ENCODE data around the gene EXOC6B.

EXOC6B gene

DNA sequence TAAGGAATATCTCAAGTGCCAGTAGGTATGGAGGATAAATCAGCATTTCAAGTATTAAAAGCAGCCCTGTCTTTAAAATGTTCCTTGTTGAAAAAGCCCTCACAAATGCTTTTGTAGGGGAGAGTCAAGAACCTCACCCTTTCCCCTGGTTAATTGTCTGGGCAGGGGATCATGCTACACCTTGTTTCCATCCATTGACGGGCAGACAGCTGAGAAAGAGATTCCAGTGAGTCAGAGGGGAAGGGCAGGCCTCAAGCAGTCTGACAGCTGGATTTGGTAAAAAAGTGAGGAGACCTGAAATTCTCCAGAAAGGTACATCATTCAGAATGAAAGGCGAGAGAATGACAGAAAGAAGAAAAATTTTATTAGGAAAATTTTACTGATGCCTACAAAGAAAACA, 475.0 kb downstream of the EXOC6B start:
- TF ChIP-seq, protein P1, sequence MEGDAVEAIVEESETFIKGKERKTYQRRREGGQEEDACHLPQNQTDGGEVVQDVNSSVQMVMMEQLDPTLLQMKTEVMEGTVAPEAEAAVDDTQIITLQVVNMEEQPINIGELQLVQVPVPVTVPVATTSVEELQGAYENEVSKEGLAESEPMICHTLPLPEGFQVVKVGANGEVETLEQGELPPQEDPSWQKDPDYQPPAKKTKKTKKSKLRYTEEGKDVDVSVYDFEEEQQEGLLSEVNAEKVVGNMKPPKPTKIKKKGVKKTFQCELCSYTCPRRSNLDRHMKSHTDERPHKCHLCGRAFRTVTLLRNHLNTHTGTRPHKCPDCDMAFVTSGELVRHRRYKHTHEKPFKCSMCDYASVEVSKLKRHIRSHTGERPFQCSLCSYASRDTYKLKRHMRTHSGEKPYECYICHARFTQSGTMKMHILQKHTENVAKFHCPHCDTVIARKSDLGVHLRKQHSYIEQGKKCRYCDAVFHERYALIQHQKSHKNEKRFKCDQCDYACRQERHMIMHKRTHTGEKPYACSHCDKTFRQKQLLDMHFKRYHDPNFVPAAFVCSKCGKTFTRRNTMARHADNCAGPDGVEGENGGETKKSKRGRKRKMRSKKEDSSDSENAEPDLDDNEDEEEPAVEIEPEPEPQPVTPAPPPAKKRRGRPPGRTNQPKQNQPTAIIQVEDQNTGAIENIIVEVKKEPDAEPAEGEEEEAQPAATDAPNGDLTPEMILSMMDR (conservative IDR thresholded peaks at IDR 0.05; ENCODE audit: low read length) = no peak
- DNase-seq (ENCODE audit: low read depth) = no peak
- H3K4me3 ChIP-seq (ENCODE audit: low read length) = no peak overlapping the region

DNA sequence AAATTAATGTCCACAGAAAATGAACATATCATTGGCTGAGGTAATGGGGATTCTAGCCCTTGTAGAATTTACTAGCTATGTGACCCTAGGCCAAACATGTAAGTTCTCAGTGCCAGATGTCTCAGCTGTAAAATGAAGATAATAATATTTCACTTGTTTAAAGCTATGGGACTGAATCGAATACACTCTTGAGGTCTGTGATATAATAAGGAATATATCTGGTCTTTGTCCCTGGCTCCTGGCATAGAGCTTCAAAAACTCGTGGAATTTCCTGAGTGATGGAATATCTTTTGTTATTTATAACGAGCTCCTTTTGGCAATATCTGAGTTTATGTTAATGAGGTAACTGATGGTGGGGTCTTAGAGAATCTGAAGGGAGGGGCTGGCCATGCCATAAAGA, 476.8 kb downstream of the EXOC6B start:
- no peak for DNase-seq (ENCODE audit: low read depth)
- H3K4me3 ChIP-seq (ENCODE audit: low read length) = no peak overlapping the region
- TF ChIP-seq, protein P1 (conservative IDR thresholded peaks at IDR 0.05; ENCODE audit: low read length) = no peak

DNA sequence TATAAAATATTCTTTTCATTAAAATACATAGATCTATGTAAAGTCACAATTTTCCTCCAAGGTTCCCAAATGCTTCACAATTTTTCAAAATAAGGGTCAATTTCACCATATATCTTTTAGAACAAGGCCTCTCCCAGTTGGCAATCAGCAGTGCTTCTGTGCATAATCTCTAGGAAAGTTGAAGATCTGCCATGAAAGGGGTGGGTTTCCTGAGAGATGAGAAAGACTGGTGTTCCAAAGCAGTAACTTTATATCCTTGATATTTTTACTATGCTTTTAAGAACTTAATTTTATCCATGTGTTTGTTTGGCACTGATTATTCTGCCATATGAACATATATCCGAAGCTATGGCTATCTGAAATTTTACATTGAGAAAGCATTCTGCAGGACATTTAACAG, 478.8 kb downstream of the EXOC6B start:
- H3K4me3 ChIP-seq (ENCODE audit: low read length) = no peak overlapping the region
- TF ChIP-seq, protein P1 (conservative IDR thresholded peaks at IDR 0.05; ENCODE audit: low read length) = no peak
- DNase-seq (ENCODE audit: low read depth) = no peak

DNA sequence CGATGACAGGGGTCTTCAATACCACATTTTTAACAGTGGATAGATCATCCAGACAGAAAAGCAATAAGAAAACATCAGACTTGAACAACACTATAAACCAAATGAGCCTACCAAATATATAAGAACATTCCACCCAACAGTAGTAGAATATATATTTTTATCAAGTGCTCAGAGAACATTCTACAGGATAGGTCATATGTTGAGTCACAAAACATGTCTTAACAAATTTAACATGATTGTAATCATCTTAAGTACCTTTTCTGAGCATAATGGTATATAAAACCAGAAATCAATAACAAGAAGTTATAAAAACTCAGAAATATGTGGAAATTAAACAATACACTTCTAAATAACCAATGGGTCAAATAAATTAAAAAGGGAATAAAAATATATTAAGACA, 484.2 kb downstream of the EXOC6B start:
- TF ChIP-seq, protein P1 (conservative IDR thresholded peaks at IDR 0.05; ENCODE audit: low read length) = no peak

DNA sequence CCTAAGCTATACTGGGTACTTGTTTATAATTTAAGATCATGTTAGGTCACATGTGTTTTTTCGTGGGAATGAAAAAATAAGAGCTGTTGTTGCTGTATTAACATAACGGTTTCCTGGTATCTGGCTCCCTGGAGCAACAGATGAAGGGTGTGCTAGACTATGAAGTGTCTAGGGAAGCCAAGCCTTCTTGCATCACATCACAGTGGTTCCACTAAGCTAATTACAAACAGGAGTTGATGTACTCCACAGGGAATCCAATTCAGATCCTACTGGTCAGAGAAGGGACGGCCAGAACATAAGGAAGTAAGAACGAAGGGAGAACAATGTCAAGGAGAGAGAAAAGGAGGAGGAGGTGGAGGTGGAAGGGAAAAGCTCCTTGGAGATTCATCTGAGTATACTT, 485.2 kb downstream of the EXOC6B start:
- peak; percentile 82 for DNase-seq (ENCODE audit: low read depth)
- TF ChIP-seq, protein P1 (conservative IDR thresholded peaks at IDR 0.05; ENCODE audit: low read length) = no peak; the same call in 1 of the 2 replicates
- H3K4me3 ChIP-seq (ENCODE audit: low read length) = no peak overlapping the region

More for the DNA sequence above, 484.2 kb downstream of the EXOC6B start:
- DNase-seq (ENCODE audit: low read depth) = no peak
- H3K4me3 ChIP-seq (ENCODE audit: low read length) = no peak overlapping the region

DNA sequence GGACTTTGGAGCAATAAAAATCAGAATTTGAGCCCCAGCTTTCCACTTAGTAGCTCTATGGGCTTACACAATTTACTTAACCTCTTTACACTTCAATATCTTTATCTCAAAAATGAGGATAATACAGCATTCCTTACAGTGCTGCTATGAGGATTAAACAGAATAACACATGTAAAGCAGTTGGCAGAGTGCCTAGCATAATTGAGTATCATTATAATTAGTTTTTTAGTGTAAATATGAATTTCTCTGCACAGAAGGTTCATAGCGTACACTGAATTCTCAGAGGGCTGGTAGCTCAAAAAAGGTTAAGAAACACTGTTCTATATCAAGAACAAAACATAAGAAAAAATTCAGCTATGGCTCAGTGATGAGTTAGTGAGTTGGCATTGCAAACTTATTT, 487.8 kb downstream of the EXOC6B start:
- DNase-seq (ENCODE audit: low read depth) = no peak
- H3K4me3 ChIP-seq (ENCODE audit: low read length) = no peak overlapping the region
- TF ChIP-seq, protein P1 (conservative IDR thresholded peaks at IDR 0.05; ENCODE audit: low read length) = no peak

DNA sequence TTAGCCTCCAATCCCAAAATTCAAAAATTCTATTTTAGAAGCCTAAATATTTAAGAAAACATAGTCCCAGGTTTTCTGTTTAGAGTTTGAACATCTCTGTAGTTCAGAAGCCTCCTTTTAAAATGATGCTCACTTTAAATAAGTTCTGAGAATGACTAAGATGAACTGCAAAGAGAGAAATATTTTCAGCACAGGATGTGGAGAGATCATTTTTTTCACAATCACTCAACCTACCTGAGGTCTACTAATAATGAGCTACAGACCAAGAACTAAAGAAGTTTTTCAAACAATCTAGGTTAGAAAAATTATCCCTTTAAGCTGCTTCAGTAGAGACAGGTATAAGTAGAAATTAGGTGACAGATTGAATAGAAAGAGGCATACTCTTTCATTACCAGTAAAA, 493.1 kb downstream of the EXOC6B start:
- TF ChIP-seq, protein P1 (conservative IDR thresholded peaks at IDR 0.05; ENCODE audit: low read length) = no peak

More for the DNA sequence above, 493.1 kb downstream of the EXOC6B start:
- no peak for DNase-seq (ENCODE audit: low read depth)
- no peak overlapping the region for H3K4me3 ChIP-seq (ENCODE audit: low read length)

Measured in AG10803 (cell line).